GM18526 (cell line): ENCODE measurements around the gene SLC46A2.

ENCODE experiments used
- POLR2A ChIP-seq: IDR thresholded peaks from 3 replicates; pipeline ENCODE4 v1.6.1; 2011; ENCODE audit not compliant: insufficient read length; ENCODE audit errors: extremely low read depth

Gene SLC46A2

DNA sequence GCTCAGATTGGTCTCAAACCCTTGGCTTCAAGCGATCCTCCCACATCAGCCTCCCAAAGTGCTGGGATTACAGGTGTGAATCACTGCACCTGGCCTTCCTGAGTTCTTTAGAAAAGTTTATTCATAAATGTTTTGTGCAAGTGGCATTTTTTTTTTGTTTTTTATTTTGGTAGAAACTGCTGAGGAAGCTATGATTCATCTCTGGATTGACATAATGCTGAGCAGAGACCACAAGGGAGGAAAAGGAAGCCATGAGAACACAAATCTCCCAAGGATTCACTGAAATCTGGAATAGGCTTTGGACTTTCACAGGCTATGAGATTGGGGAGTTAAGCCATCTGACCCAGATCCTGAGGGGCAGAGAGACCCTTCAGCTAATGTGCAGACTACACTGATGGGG is 3.4 kb upstream of the SLC46A2 start:
- TF ChIP-seq POLR2A: no peak

DNA sequence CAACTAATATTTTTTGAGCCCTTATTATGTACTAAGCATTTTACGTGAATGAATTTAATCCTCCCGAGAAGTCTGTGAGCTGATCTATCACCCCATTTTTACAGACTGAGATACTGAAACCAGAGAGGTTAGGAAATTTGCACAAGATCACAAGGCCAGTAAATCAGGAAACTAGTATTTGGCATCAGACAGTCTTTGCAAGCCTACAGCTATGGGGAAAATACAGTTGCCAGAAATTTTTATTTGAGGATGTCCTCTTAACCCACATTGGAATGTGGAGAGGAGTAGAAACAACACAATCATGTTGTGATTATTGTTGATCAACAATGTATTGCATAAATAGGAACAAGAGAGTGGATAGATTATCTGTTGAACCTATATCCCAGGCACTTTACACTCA is 2.3 kb upstream of the SLC46A2 start:
- no peak for TF ChIP-seq POLR2A

DNA sequence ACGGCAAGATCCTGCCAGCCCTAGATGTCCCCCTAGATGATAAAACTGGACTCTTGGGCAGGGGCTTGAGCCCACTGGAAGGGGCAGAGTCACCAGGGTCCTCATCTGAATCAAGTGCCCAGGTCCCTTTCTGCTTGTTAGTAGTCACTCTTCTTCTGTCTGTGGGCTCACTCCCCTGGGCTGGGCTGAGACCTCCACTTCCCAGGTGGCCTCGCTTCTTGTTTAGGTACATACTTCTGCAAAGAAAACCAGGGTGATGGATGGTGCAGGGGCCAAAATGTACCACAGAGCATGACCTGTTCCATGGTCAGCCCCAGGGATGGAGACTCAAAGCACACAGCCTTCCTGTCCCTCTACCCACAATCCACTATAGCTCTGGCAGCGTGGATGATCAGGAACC is 845 bp upstream of the SLC46A2 start:
- TF ChIP-seq POLR2A: no peak

DNA sequence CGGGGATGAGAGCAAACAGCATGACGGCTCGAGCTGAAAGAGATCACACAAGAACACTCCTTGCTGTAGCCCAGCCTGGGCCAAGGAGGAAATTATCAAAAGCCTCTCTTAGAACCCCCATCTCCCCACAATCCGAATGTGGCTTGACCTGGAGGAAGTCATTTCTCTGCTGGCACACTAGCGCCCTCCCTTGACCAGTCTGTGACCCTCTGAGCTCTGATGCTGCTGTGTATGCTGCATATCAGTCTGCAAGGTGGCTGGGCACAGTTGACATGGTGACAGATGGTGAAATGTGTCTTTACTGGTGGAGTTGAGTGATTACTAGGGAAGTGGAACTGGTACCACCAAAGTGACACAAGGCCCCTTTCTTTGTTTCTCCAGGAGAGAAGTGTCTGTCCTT is 3.3 kb downstream of the SLC46A2 start:
- no peak for TF ChIP-seq POLR2A

DNA sequence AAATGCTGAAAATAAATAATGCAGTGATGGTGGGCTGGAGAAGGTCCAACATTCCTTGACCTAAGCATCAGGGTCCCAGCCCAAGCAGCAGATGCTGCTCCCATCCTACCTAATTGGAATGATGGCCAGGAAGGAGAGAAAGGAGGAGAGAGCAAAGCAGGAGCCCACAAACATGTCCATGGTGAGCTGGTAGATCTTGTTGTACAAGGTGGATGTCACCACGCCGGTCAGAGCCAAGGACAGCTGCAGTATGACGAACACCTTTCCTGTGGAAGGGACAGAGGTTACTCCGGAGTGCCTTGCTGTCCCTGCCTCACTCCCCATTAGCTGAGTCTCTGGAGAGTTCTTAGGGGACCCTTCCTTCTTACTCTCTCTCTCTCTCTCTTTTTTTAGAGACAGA is 4.3 kb downstream of the SLC46A2 start:
- no peak for TF ChIP-seq POLR2A

DNA sequence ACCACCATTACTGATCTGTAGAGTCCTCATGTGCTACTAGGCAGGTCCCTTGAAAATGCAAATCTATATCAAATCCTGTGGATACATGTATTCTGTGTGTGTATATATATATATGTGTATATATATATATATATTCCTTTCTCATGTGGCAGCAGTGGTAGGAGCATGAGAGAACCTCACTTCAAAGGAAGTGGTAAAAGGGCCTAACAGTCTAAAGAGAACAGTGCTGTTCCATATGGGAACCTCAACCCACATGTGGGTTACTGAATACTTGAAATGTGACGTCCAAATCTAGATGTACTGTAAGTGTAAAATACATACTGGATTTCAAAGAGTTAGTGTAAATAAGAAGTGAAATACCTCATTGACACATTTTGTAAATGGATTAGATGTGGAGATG is 5.4 kb downstream of the SLC46A2 start:
- TF ChIP-seq POLR2A: no peak

DNA sequence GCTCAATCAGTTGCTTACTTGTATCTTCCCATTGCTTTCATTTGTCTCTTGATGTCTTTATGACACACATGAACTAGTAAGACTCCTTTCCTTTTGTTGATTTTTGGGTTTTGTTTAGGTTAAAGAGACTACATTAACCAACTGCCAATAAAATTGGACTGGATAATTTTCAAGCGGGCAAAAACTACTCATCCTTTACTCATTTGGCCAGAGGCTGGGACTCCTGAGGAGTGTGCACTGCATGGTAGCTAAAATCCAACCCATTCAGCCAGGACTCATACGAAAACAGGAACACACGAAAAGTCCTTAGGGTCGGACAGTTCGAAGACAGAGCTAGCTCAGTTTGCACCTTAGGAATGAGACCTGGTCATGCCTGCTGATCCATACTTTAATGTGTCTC is 6.0 kb downstream of the SLC46A2 start:
- TF ChIP-seq POLR2A: no peak

DNA sequence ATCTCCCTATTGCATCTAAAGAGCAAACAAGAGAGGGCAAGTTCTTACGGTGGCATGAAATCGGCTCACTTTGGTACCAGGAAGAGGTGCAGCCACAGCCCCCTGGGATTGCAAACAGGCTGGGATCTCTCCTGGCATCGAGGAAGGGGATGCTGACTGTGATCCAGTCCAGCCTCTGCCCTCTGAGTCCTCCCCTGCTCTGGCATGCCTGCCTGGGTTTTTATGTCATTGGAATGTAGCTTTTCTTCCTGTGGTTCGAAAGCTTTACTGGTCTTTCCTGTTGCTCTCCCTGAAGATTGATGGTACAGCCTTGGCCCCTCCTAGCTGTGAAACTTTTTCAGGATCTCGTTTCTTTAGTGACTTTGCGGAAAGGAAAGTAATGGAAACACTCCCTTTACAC is 6.6 kb downstream of the SLC46A2 start:
- no peak for TF ChIP-seq POLR2A

DNA sequence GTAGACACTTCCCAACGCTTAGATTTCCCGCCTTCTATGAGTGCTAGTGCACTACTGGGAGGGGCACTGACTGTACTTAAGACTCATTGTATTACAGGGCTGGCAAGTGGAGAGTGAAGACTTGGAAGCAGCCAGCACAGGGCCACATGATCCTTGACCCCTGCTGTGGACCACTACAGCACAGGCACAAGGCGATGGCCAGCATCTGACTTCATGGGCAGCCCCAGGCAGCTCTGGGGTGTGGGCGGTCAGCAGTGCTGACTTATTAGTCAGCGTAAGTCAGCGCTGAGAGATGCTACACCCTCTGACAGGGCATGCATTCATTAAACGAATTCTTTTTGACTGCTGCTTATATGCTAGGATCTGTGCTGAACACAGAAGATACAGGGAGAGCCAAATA is 9.3 kb downstream of the SLC46A2 start:
- TF ChIP-seq POLR2A: no peak

DNA sequence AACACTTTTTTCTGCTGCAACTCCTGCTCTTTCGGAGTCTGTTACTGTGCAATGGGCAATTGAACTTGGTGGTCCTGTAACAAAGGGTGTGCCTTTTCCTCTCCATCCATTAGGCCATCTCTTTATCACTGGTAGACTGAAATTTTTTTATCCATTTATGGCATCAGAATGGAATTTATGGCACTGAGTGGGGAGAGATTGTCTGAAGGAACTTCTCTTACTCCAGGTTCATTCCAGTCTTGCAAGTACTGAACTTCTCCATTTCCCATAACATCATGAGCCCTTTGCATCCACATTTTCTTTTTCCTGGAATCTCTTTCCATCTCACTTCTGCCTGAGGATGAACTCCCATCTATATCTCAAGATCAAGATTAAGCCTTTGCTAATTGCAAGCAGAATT is 10.0 kb downstream of the SLC46A2 start:
- TF ChIP-seq POLR2A: no peak

DNA sequence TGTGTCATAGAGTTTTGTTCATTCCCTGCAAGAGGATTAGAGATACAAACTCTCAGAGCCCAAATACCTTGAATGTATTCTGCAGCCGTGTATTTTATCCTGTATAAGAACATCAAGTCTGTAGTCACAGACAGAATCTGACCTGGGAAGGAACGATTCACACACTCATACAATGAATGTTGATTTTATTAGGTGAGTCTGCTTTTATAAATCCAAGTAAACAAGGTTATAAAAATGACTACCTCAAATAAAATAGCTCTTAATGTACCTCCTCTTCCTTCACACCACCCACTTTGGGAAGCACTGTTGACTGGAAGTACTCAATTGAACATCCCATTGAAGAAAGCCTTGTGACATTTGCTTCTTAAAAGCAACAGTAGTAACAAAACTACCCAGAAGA is 11.9 kb downstream of the SLC46A2 start:
- no peak for TF ChIP-seq POLR2A

DNA sequence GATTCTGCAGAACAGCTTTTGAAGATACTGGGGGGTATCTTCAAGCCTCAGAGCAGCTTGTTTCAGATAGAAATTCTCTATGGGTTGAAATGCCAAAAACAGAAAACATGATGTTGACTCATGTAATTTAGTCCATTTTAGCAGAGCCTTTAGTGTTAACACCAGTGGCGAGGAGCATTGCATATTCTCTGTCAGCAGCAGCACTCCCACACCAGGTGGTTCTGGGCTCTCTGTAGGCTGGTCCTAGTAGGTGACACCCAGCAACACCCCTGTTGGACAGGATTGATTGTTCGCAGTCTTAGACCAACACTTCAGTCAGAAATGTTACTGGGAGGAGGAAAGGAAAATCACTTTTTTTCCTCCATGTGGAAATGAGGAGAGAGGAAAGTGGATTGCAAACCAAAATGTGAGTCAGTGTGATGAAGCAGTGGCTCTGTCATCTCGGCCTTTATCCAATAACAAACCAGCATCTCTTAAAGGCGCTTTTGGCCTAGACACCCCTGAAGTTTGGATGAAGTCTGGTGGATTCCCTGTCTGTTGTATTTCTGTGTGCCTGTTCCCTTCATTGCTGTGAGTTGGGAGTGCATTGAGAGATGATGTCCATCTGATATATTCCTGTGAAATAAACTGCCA is 16.8 kb downstream of the SLC46A2 start:
- TF ChIP-seq POLR2A: no peak

DNA sequence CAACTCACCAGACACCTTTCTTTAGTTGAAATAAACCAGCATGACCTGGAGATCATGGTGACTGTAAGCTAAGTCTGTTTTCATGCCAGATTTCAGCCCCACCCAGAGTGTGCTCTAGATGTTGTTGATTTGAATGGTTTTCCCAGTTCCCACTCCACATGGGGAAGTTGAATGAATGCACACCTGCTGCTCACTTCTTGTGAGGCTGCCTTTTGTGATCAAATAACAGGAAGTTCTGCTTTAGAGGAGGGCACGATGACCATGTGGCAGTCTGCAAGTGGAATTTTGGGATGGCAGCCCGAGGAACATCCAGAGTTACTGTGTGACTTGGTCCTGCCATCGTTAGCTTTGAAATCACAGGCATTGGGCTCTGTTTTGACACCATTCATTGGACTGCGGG is 18.7 kb downstream of the SLC46A2 start:
- TF ChIP-seq POLR2A: no peak

DNA sequence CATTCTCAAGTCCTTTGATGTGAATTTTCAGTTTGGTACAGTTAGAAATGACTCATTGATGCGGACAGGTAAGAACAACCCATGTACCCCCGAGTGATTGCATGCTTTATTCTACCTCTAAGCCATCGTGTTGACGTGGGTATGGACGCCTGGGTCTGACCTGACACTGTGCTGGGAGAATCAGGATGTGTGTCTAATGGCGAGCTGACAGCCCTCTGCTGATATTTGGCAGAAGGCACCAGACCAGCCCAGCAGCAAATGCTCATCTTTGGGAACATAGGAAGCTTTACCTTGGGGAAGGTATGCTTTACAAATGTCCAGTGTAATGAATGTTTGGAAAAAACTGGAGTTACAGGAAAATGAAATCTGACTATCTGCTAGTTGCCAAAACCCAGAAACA is 20.1 kb downstream of the SLC46A2 start:
- no peak for TF ChIP-seq POLR2A

DNA sequence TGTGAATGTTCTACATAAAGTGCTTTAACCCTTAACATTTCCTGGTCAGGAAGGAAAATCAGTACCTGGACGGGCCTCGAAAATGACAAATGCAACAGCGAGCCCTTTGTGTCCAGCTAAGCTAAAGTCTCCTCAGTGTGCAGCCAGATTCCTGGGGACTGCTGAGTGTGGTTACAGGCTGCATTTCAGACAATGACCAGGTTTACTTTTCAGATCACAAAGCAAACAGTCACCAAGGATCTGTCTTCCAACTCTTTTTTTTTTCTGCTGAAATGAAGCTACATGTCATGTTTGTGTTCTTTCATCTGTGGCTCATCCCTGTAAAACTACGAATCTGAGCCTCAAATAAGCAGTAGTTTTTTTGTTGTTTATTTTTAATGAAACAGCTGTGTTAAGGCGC is 20.8 kb downstream of the SLC46A2 start:
- TF ChIP-seq POLR2A: no peak

DNA sequence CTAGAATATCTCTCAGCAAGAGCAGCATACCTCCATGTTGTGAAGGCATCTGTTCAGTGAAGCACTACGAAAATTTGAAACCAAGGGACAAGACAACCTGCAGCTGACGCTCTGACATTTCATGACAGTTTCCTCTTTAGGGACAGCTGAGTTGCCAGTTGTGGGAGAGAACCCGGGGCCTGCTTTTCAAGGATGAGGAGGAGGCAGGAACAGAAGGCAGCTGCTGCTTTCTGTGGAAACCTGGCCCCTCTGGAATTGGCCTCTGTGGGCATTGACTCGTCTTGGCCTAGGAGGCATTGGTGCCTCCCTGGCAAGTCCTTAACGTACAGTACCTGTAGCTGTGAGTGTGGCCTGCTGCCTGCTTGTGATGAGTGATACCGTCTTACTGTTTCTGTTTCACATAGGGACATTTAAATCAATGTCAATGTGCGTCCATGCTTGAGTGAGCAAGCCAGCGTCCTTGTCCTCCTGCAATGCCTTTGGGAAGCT is 21.6 kb downstream of the SLC46A2 start:
- TF ChIP-seq POLR2A: no peak

DNA sequence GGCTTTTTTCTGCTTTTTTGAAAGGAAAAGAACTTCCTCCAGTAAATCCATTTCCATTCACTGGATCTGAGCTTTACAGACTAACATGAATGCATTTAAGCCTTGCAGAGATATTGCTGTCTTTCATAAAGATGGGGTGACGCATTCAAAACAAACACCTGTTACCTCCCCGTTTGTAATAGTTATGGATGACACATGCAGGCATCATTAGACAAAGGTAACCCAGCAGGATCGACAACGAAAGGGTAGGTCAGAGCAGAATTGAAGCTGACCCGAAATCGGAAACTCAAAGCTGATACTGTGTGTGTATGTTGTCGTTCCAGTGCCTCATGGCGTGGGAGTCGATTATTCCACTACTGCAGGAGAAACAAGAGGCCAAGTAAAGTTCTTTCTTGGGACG is 22.2 kb downstream of the SLC46A2 start:
- no peak for TF ChIP-seq POLR2A
